Testis (tissue), 3 donors: ENCODE data around the gene CHN2. TPM values are rescaled to one million over a fixed set of nuclear protein-coding genes. Genes with fewer than 3 reads are reported as not detected.

ENCODE experiments used
- DNase-seq: peaks from one replicate; pipeline ENCODE4 v3.0.0-alpha.2; 2019
- H3K27ac ChIP-seq, 2 donors: fragments of 200-600 bp; sonication (generic); one replicate each; pipeline ENCODE4 v1.5.1; 2019
- H3K27me3 ChIP-seq: fragments of 200-600 bp; sonication (generic); one replicate; pipeline ENCODE4 v1.5.1; 2019
- H3K36me3 ChIP-seq: fragments of 200-600 bp; sonication (generic); one replicate; pipeline ENCODE4 v1.5.1; 2017; ENCODE audit warnings: low read depth; ENCODE audit errors: missing control alignments
- H3K4me1 ChIP-seq: fragments of 200-600 bp; sonication (generic); one replicate; pipeline ENCODE4 v1.5.1; 2019
- H3K4me3 ChIP-seq, 2 donors: fragments of 200-600 bp; sonication (generic); one replicate each; pipeline ENCODE4 v1.5.1; 2017 to 2019
- H3K9me3 ChIP-seq: fragments of 200-600 bp; sonication (generic); one replicate; pipeline ENCODE4 v1.5.1; 2017
- POLR2A ChIP-seq: fragments of 450-650 bp; IDR thresholded peaks from one replicate; pipeline ENCODE4 v1.6.1; 2017; ENCODE audit warnings: antibody characterized with exemption, mild to moderate bottlenecking, moderate library complexity
- WGBS, 2 donors: methylation state at CpG; one replicate each; pipeline ENCODE4 v1.1.5; 2018; 5-methylcytosine and 5-hydroxymethylcytosine counted together
- intact Hi-C: fragments of 100-400 bp; cut with DNase I; formaldehyde crosslinking; loops from one replicate; pipeline ENCODE4 v1.15.1; 2023; ENCODE audit warnings: low total_unique reads
- polyA plus RNA-seq: library from polyadenylated mRNA; stranded (reverse); fragments of 350-450 nt; fragmentation: Illumina TruSeq; extraction: RNeasy Lipid Tissue Mini Kit (QIAGEN cat#74804); gene quantifications from one replicate; pipeline ENCODE4 v1.2.3, GENCODE V29; 2014; ENCODE audit warnings: low read depth, low replicate concordance; ENCODE audit not compliant: insufficient read depth
- total RNA-seq, 2 donors: library from RNA; depleted of rRNA; stranded (reverse); fragments of >200 nt; gene quantifications; one replicate each; pipeline ENCODE4 v1.2.3, GENCODE V29; 2016
- TF ChIP-seq, protein P1 (sequence below), 3 experiments: fragments of 450-650 bp in 2 of 3; fragments of 200-600 bp in 1 of 3; sonication (generic) in 1 of 3; IDR thresholded peaks; one replicate each; pipeline ENCODE4 v1.5.1; 2016 to 2019; ENCODE audit warnings: antibody characterized with exemption in 3 of 3, mild to moderate bottlenecking in 2 of 3, moderate library complexity in 1 of 3

Gene CHN2
- total and polyA plus RNA-seq, 3 donors from 2014 or later: 8.6 to 27.4 (median 15.1) TPM

DNA sequence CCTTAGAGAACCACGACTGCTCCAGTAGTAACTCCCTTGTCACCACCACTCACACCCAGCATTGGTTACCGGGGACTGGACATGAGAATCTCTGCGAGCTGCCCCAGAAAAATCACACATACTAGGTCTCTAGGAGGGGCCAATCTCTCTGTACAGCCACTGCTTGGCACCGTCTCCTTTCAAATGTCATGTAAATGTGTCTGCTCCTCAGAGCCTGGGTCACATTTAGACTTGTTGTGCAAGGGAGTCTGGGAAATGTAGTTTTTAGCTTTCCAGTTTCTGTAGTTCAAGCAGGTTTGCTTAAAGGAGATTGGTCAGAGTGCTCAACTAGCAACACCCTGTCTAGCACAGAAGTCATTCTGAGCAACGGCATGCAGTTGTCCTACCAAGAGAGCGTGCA lies 60.0 kb downstream of the CHN2 start:
- H3K4me3 ChIP-seq: no peak overlapping the region
- DNase-seq: no peak
- H3K27ac ChIP-seq: no peak overlapping the region
- no peaks in the 10 kb centered on the region for H3K36me3 ChIP-seq
- WGBS, 2 donors: 88 to 89% methylated on average over 6 of the region's 6 CpGs
- intact Hi-C loops: no loop called here
- H3K4me1 ChIP-seq: peaks cover 4% of the 10 kb centered on the region
- no peaks in the 10 kb centered on the region for H3K9me3 ChIP-seq
- H3K27me3 ChIP-seq: no peaks in the 10 kb centered on the region
- TF ChIP-seq, protein P1, sequence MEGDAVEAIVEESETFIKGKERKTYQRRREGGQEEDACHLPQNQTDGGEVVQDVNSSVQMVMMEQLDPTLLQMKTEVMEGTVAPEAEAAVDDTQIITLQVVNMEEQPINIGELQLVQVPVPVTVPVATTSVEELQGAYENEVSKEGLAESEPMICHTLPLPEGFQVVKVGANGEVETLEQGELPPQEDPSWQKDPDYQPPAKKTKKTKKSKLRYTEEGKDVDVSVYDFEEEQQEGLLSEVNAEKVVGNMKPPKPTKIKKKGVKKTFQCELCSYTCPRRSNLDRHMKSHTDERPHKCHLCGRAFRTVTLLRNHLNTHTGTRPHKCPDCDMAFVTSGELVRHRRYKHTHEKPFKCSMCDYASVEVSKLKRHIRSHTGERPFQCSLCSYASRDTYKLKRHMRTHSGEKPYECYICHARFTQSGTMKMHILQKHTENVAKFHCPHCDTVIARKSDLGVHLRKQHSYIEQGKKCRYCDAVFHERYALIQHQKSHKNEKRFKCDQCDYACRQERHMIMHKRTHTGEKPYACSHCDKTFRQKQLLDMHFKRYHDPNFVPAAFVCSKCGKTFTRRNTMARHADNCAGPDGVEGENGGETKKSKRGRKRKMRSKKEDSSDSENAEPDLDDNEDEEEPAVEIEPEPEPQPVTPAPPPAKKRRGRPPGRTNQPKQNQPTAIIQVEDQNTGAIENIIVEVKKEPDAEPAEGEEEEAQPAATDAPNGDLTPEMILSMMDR (IDR thresholded peaks at IDR 0.05): no peak
- TF ChIP-seq POLR2A: no peak

DNA sequence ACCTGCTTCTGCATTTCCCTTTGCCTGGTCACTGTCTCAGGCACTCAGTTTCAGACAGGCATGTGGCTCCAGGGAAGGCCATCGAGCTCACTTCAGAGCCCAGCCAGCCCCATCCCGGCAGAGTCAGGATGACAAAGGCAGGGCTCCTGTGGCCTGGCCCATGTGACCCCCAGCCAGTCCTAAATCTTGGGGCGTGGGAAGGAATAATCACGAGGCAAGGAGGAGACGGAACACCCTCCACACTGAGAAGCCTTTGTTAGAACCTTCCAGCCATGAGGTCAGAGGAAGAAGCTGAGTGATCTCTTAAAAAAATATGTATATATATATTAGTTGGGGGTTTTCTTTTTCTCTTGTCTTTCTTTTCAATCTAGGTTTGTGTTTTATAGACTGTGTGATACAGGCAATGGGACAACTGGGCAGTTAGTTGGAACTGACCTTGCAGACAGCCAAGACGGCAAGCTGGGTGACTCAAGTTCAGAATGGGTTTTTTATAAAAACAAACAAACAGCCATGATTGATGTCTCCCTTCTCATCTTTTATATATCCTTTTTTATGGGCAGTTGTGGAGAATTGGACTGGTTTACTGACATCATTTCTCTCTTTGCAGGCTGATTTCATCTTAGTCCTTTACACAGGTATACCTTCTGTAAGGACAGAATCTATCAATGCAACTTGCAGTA lies 60.8 kb downstream of the CHN2 start:
- Histone ChIP-seq H3K4me1 (peaks cover 4% of the 10 kb centered on the region), H3K4me3 (no peak overlapping the region), H3K27me3 (no peaks in the 10 kb centered on the region), H3K36me3 (no peaks in the 10 kb centered on the region), H3K27ac (no peak overlapping the region), H3K9me3 (no peaks in the 10 kb centered on the region)
- intact Hi-C loops: no loop called here
- no peak for TF ChIP-seq POLR2A
- TF ChIP-seq, protein P1 (IDR thresholded peaks at IDR 0.05): no peak
- DNase-seq: no peak
- 58 to 63% methylated on average over 6 of the region's 6 CpGs for WGBS, 2 donors

DNA sequence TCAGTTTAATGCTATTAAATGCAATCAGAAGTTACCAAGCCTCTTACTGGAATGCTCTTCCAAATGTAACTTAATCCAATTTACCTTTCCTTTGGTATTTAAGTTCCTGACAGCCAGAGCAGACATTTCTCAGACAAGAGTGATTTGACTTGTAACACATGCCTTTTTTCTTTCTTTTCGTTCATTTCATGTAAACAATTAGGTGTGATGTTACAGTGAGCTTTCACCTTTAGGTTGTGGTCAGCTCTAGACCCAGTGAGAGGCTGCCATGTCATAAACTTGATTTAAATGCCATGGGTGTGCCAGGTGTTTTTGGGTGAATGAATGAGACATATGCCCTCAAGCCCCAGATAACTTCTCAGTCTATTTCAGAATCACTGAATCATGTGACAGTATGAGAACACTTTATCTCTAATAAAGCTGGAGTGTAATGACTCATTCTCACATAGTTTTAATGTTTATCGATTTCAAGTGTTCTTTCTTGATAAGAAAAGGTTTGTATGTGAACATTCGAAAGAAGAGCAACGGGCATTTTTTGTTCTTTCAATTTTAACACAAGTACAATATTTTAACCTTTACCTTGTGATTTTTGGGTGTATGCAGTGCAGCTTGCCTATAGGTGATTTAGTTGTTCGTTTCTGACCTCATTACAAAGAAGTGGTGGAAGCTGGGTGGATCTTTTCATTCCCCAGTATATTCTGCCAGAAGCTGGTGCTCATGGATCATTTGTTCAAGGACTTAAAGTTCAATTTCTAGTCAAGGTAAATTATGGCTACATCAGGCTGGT lies 61.5 kb downstream of the CHN2 start:
- H3K4me1 ChIP-seq: peaks cover 4% of the 10 kb centered on the region
- no peak for DNase-seq
- H3K4me3 ChIP-seq: no peak overlapping the region
- H3K36me3 ChIP-seq: no peaks in the 10 kb centered on the region
- H3K27ac ChIP-seq: no peak overlapping the region
- no peaks in the 10 kb centered on the region for H3K27me3 ChIP-seq
- H3K9me3 ChIP-seq: no peaks in the 10 kb centered on the region
- TF ChIP-seq, protein P1 (IDR thresholded peaks at IDR 0.05): no peak
- no peak for TF ChIP-seq POLR2A
- 42 to 62% methylated on average over 5 of the region's 5 CpGs for WGBS, 2 donors
- intact Hi-C loops: no loop called here

DNA sequence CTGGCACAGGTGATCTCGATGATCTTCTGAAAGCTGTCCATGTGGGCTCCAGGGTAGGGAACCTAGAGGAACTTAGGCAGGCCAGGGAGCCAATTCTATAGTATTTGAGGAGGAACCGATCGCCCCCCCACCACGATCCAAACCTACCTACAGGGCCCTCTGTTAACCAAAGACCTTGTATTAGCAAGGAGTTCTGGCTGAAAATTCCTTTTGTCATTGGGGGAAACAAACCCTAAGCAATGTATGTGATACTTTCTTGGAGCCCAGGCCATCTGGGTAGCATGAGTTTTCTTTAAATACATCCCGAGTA lies 62.1 kb downstream of the CHN2 start:
- WGBS, 2 donors: 93 to 96% methylated on average over 5 of the region's 5 CpGs
- Histone ChIP-seq H3K36me3 (no peaks in the 10 kb centered on the region), H3K4me1 (peaks cover 4% of the 10 kb centered on the region), H3K4me3 (no peak overlapping the region), H3K27ac (no peak overlapping the region), H3K9me3 (no peaks in the 10 kb centered on the region), H3K27me3 (no peaks in the 10 kb centered on the region)
- TF ChIP-seq POLR2A: no peak
- TF ChIP-seq, protein P1 (IDR thresholded peaks at IDR 0.05): no peak
- DNase-seq: no peak
- intact Hi-C loops: no loop called here
